Limb (tissue), 2 donors: ENCODE results near the gene GDF9.
A peak's percentile ranks its signal among the peaks of the same experiment; 100 is the strongest.

Experiments used
- DNase-seq, 2 donors: peaks; one replicate each; pipeline ENCODE4 v3.0.0-alpha.2; 2016; ENCODE audit errors: extremely low spot score in 2 of 2

GDF9 gene

GRCh38 chr5:132866342-132867045 is at the start of gene GDF9, which contains the start of gene UQCRQ:
Gene GDF9, minus strand, starts transcription at chr5:132866469. Its CDS starts 1,936 bp downstream, at chr5:132864533.
Gene UQCRQ, plus strand, starts transcription at chr5:132866642. Its CDS starts 240 bp downstream, at chr5:132866882.
- peak; percentile 95 to 98 for DNase-seq

- no peak for DNase-seq
Observed at GRCh38 chr5:132915681-132916080, 49.4 kb upstream of the GDF9 start.

GRCh38 chr5:132909702-132910101 is 43.4 kb upstream of the GDF9 start:
- DNase-seq: no peak

GRCh38 chr5:132907161-132907560 is 40.9 kb upstream of the GDF9 start:
- no peak for DNase-seq

GRCh38 chr5:132905938-132906337 is 39.7 kb upstream of the GDF9 start:
- no peak for DNase-seq

- no peak for DNase-seq
Observed at GRCh38 chr5:132901730-132902129, 35.5 kb upstream of the GDF9 start.

GRCh38 chr5:132901036-132901435 is 34.8 kb upstream of the GDF9 start:
- no peak for DNase-seq

GRCh38 chr5:132898094-132898493 is 31.8 kb upstream of the GDF9 start:
- DNase-seq: no peak

GRCh38 chr5:132896685-132897084 is 30.4 kb upstream of the GDF9 start:
- DNase-seq: no peak

- DNase-seq: no peak
Observed at GRCh38 chr5:132895719-132896305, 29.5 kb upstream of the GDF9 start.

- DNase-seq: no peak
Observed at GRCh38 chr5:132890817-132891216, 24.5 kb upstream of the GDF9 start.

GRCh38 chr5:132889501-132889900 is 23.2 kb upstream of the GDF9 start:
- DNase-seq: no peak

GRCh38 chr5:132887283-132887682 is 21.0 kb upstream of the GDF9 start:
- DNase-seq: no peak

- DNase-seq: no peak
Observed at GRCh38 chr5:132886064-132886823, 20.0 kb upstream of the GDF9 start.

- DNase-seq: no peak
Observed at GRCh38 chr5:132884548-132884947, 18.3 kb upstream of the GDF9 start.

GRCh38 chr5:132883261-132883834 is 17.1 kb upstream of the GDF9 start:
- peak in 1 of 2 donors; percentile 50 for DNase-seq

GRCh38 chr5:132877938-132878337 is 11.7 kb upstream of the GDF9 start:
- no peak for DNase-seq

GRCh38 chr5:132877466-132877865 is 11.2 kb upstream of the GDF9 start:
- no peak for DNase-seq

- DNase-seq: no peak
Observed at GRCh38 chr5:132876020-132876759, 9.9 kb upstream of the GDF9 start.

GRCh38 chr5:132873930-132874271 is 7.6 kb upstream of the GDF9 start:
- no peak for DNase-seq

GRCh38 chr5:132873119-132873929 is 7.1 kb upstream of the GDF9 start, which contains the start of gene LEAP2:
Gene LEAP2, plus strand, starts transcription at chr5:132873668. Its CDS starts 27 bp downstream, at chr5:132873695.
- no peak for DNase-seq
